ENCODE data around the gene FAM107B. TPM values are rescaled to one million over a fixed set of nuclear protein-coding genes. Genes with fewer than 3 reads are reported as not detected.

FAM107B gene
- total RNA-seq, 1 experiment from 2014 or later = 41.6 TPM

GRCh38 chr10:14574291-14574690 lies 200.4 kb downstream of the FAM107B start:
- no peak for TF ChIP-seq YY1 (IDR thresholded peaks at IDR 0.05; ENCODE audit: extremely low read depth, insufficient replicate concordance, low read depth, low read length)
- BruUV-seq (replicated peaks) = no TSS peak
- DNase-seq (ENCODE audit: low read depth, low spot score) (no peak), ATAC-seq (no peak)
- no peaks in the 10 kb centered on the region; the same call in 1 of the 2 replicates for H3K79me2 ChIP-seq (ENCODE audit: insufficient read depth, low read length)
- CTCF ChIA-PET = no interaction called here
- no peak overlapping the region for H3K9ac ChIP-seq (ENCODE audit: low read length)
- no peaks in the 10 kb centered on the region for H4K20me1 ChIP-seq (ENCODE audit: insufficient read depth)
- no peaks in the 10 kb centered on the region for H3K27me3 ChIP-seq (ENCODE audit: insufficient read depth, low read length)
- RAD21 ChIA-PET (ENCODE audit: low non-redundant PET in 1 of 2, low total read pairs in 2 of 2, uncharacterized antibody in 2 of 2, unreplicated experiment in 2 of 2) = no interaction called here
- intact Hi-C loops (cut with micrococcal nuclease) = no loop called here
- H3K27ac ChIP-seq (ENCODE audit: low read depth, low read length) = no peak overlapping the region
- no peaks in the 10 kb centered on the region for H3K9me2 ChIP-seq (ENCODE audit: insufficient read depth)
- peaks cover 12 to 13% of the 10 kb centered on the region in 2 experiments for H3K4me1 ChIP-seq (ENCODE audit: control insufficient read depth in 1 of 2, insufficient read depth in 2 of 2, low read length in 2 of 2)
- POLR2A ChIA-PET = interaction anchor here (0.9 kb wide), 1 partner anchor 20 kb away, joined by 3 read pairs; no protein-coding TSS in a partner anchor
- H3K4me3 ChIP-seq (replicated peaks in 1 of 2; ENCODE audit: low read depth in 1 of 2, low read length in 2 of 2) = no peak overlapping the region
- no peak overlapping the region for H2AFZ ChIP-seq (ENCODE audit: low read depth, low read length, poor library complexity, severe bottlenecking)
- H3K36me3 ChIP-seq (ENCODE audit: control insufficient read depth in 1 of 2, insufficient read depth in 2 of 2, low read length in 2 of 2) = no peaks in the 10 kb centered on the region
- H3K9me3 ChIP-seq (ENCODE audit: control insufficient read depth in 1 of 2, insufficient read depth in 1 of 2, low read depth in 1 of 2, low read length in 2 of 2) = no peaks in the 10 kb centered on the region
- H3K4me2 ChIP-seq (ENCODE audit: low read length) = peak overlapping the region; percentile 32; the same call in 1 of the 2 replicates

- ATAC-seq = peak; percentile 55
- Histone ChIP-seq H3K9me3 (ENCODE audit: control insufficient read depth in 1 of 2, insufficient read depth in 1 of 2, low read depth in 1 of 2, low read length in 2 of 2) (no peaks in the 10 kb centered on the region), H4K20me1 (ENCODE audit: insufficient read depth) (no peaks in the 10 kb centered on the region), H3K27ac (ENCODE audit: low read depth, low read length) (no peak overlapping the region), H3K36me3 (ENCODE audit: control insufficient read depth in 1 of 2, insufficient read depth in 2 of 2, low read length in 2 of 2) (no peaks in the 10 kb centered on the region), H2AFZ (ENCODE audit: low read depth, low read length, poor library complexity, severe bottlenecking) (no peak overlapping the region), H3K79me2 (ENCODE audit: insufficient read depth, low read length) (no peaks in the 10 kb centered on the region; the same call in 1 of the 2 replicates), H3K9me2 (ENCODE audit: insufficient read depth) (no peaks in the 10 kb centered on the region), H3K4me3 (replicated peaks in 1 of 2; ENCODE audit: low read depth in 1 of 2, low read length in 2 of 2) (no peak overlapping the region), H3K4me1 (ENCODE audit: control insufficient read depth in 1 of 2, insufficient read depth in 2 of 2, low read length in 2 of 2) (peaks cover 12 to 13% of the 10 kb centered on the region in 2 experiments), H3K27me3 (ENCODE audit: insufficient read depth, low read length) (no peaks in the 10 kb centered on the region), H3K9ac (ENCODE audit: low read length) (no peak overlapping the region), H3K4me2 (ENCODE audit: low read length) (peak overlapping the region; percentile 32; the same call in 1 of the 2 replicates)
- RAD21 ChIA-PET (ENCODE audit: low non-redundant PET in 1 of 2, low total read pairs in 2 of 2, uncharacterized antibody in 2 of 2, unreplicated experiment in 2 of 2) = no interaction called here
- POLR2A ChIA-PET = no interaction called here
- CTCF ChIA-PET = no interaction called here
- peak; percentile 33 for DNase-seq (ENCODE audit: low read depth, low spot score)
- no TSS peak for BruUV-seq (replicated peaks)
- intact Hi-C loops (cut with micrococcal nuclease) = no loop called here
- no peak for TF ChIP-seq SIN3A (IDR thresholded peaks at IDR 0.05; ENCODE audit: low read depth)
- TF ChIP-seq CBX3 (IDR thresholded peaks at IDR 0.05; ENCODE audit: low read depth) = no peak
- TF ChIP-seq EZH2 (IDR thresholded peaks at IDR 0.05) = no peak
- no peak for TF ChIP-seq ZFX (IDR thresholded peaks at IDR 0.05)
- no peak for TF ChIP-seq ZBTB33 (IDR thresholded peaks at IDR 0.05; ENCODE audit: extremely low read depth, insufficient replicate concordance, low read length)
- no peak for TF ChIP-seq RAD21 (IDR thresholded peaks at IDR 0.05; ENCODE audit: low read depth)
- 0 out of 2 replicates have a peak, but pooled peaks have one; percentile 17 for TF ChIP-seq POLR2AphosphoS5 (IDR thresholded peaks at IDR 0.05; ENCODE audit: low read depth, low read length)
- TF ChIP-seq REST (IDR thresholded peaks at IDR 0.05; ENCODE audit: low read depth) = no peak
- peak; percentile 35; the same call in 1 of the 2 replicates for TF ChIP-seq SP1 (IDR thresholded peaks at IDR 0.05; ENCODE audit: low read depth)
- no peak for TF ChIP-seq YY1 (IDR thresholded peaks at IDR 0.05; ENCODE audit: extremely low read depth, insufficient replicate concordance, low read depth, low read length)
- TF ChIP-seq ZNF274 (IDR thresholded peaks at IDR 0.05; ENCODE audit: low read depth, low read length) = no peak
Measured at GRCh38 chr10:14573666-14574261, 200.9 kb downstream of the FAM107B start.
